ENCODE data around the gene OXER1.

GRCh38 chr2:42792583-42793333, 28.8 kb upstream of the OXER1 start, which contains the start of gene HAAO:
- TF ChIP-seq CTCF (IDR thresholded peaks at IDR 0.05): peak; percentile 41
- peak; percentile 63 for TF ChIP-seq EZH2 (IDR thresholded peaks at IDR 0.05)
- TF ChIP-seq EZH2phosphoT487 (IDR thresholded peaks at IDR 0.05): no peak
